Measurements from ENCODE around the gene B3GNT2.
A peak's percentile ranks its signal among the peaks of the same experiment; 100 is the strongest.
"Not testable (repeated sequence)": the region's sequence is repeated elsewhere in the genome, so short reads cannot be mapped to it uniquely, and the experiment has no call there.

Gene B3GNT2
- total RNA-seq: 40.2 to 61.1 reads per million in 2 experiments

- peak; percentile 80 for DNase-seq (ENCODE audit: low read depth)
Measured at GRCh38 chr2:62195421-62196277, at the start of gene B3GNT2. Gene B3GNT2 (plus strand): TSS chr2:62196115. CDS start chr2:62222221, 26,106 bp downstream.

- DNase-seq (ENCODE audit: low read depth): peak; percentile 15
Measured at GRCh38 chr2:62146790-62147189, 49.1 kb upstream of the B3GNT2 start.

- DNase-seq (ENCODE audit: low read depth): no peak
Measured at GRCh38 chr2:62147610-62148301, 48.2 kb upstream of the B3GNT2 start.

- DNase-seq (ENCODE audit: low read depth): no peak
Measured at GRCh38 chr2:62149708-62150107, 46.2 kb upstream of the B3GNT2 start.

- DNase-seq (ENCODE audit: low read depth): no peak
Measured at GRCh38 chr2:62150597-62151305, 45.2 kb upstream of the B3GNT2 start.

GRCh38 chr2:62151306-62151638 lies 44.6 kb upstream of the B3GNT2 start:
- DNase-seq (ENCODE audit: low read depth): no peak

- no peak for DNase-seq (ENCODE audit: low read depth)
Measured at GRCh38 chr2:62152000-62152399, 43.9 kb upstream of the B3GNT2 start.

GRCh38 chr2:62156861-62157496 lies 38.9 kb upstream of the B3GNT2 start:
- DNase-seq (ENCODE audit: low read depth): no peak

- no peak for DNase-seq (ENCODE audit: low read depth)
Measured at GRCh38 chr2:62158444-62159121, 37.3 kb upstream of the B3GNT2 start.

- not testable (repeated sequence) for DNase-seq (ENCODE audit: low read depth)
Measured at GRCh38 chr2:62160691-62161090, 35.2 kb upstream of the B3GNT2 start.

- DNase-seq (ENCODE audit: low read depth): no peak
Measured at GRCh38 chr2:62163106-62163831, 32.6 kb upstream of the B3GNT2 start.

GRCh38 chr2:62163834-62164233 lies 32.1 kb upstream of the B3GNT2 start:
- no peak for DNase-seq (ENCODE audit: low read depth)

- DNase-seq (ENCODE audit: low read depth): no peak
Measured at GRCh38 chr2:62175728-62176127, 20.2 kb upstream of the B3GNT2 start.

- no peak for DNase-seq (ENCODE audit: low read depth)
Measured at GRCh38 chr2:62176801-62177200, 19.1 kb upstream of the B3GNT2 start.

GRCh38 chr2:62177392-62178049 lies 18.4 kb upstream of the B3GNT2 start:
- no peak for DNase-seq (ENCODE audit: low read depth)

- no peak for DNase-seq (ENCODE audit: low read depth)
Measured at GRCh38 chr2:62178741-62179271, 17.1 kb upstream of the B3GNT2 start.

- DNase-seq (ENCODE audit: low read depth): no peak
Measured at GRCh38 chr2:62180975-62181374, 14.9 kb upstream of the B3GNT2 start.

GRCh38 chr2:62181843-62182242 lies 14.1 kb upstream of the B3GNT2 start:
- DNase-seq (ENCODE audit: low read depth): no peak

- no peak for DNase-seq (ENCODE audit: low read depth)
Measured at GRCh38 chr2:62184512-62185230, 11.2 kb upstream of the B3GNT2 start.
